GM12874 (cell line): ENCODE results near the gene HSPA4.
A peak's percentile ranks its signal among the peaks of the same experiment; 100 is the strongest.

ENCODE experiments used
- CTCF ChIP-seq: IDR thresholded peaks from 2 replicates; pipeline ENCODE4 v1.5.1; 2011; ENCODE audit warnings: low read depth, mild to moderate bottlenecking, control low read depth, low read length, moderate library complexity; ENCODE audit not compliant: insufficient read depth

The HSPA4 gene

GRCh38 chr5:133111299-133111698 is 59.5 kb downstream of the HSPA4 start:
- peak; percentile 83 for TF ChIP-seq CTCF

DNA sequence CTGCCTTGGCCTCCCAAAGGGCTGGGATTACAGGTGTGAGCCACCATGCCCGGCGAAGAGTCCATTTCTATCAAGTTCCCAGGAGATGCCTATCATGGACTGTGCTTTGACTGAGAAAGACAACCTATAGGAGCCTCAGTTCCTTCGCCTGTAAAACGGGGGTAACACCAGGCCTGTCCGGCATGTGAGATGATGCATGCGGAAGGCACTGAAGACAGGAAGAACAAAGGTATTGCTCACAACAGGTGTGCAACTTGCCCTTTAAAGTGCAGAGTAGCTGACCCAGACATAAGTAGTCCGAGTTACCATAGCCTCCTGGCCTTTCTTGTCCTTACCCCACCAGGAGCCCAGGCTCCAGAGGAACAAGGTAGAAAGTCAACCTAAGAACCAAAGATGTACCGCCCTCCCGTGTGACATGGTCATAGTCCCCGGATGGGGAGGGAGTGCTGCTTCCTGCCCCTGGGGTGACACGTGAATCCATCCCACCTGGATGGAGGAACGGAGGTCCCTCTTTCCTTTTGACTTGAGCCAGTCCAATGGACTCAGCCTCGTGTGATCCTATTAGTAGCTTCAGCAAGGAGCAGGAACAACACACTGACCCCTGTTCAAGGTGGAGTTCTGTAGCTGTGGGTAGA is 60.3 kb downstream of the HSPA4 start:
- TF ChIP-seq CTCF, result no peak

GRCh38 chr5:133113331-133114061 is 61.7 kb downstream of the HSPA4 start:
- TF ChIP-seq CTCF, result no peak

- TF ChIP-seq CTCF, result no peak
These were observed 62.5 kb downstream of the HSPA4 start for GRCh38 chr5:133114166-133114932.

DNA sequence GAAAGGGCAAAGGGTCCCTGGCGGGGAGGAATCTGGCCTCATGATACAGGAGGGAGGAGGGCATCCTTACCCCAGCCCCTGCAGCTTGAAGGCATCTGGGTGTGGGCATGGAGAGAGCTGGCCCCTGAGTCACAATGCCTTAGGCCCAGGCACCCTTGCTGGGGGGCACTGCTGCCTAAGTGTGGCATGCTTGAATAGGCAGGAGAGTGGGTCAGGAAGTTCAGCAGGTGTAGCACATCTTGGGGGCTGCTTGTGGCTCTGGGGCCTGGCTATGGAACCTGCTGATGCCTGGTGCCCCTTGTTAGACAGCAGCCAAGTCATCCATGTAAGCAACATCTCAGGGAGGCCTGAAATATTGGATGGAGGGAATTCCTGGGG is 63.1 kb downstream of the HSPA4 start:
- TF ChIP-seq CTCF, result no peak

GRCh38 chr5:133116601-133117000 is 64.8 kb downstream of the HSPA4 start:
- no peak for TF ChIP-seq CTCF

- TF ChIP-seq CTCF, result no peak
These were observed 65.5 kb downstream of the HSPA4 start for GRCh38 chr5:133117166-133117911.
